NCI-H2196 treated with DMSO at 0.1 percent for 48 hours (cell line): ENCODE measurements around the gene CALD1.
"Not testable (repeated sequence)": the region's sequence is repeated elsewhere in the genome, so short reads cannot be mapped to it uniquely, and the experiment has no call there.

Experiments used
- DNase-seq: peaks from one replicate; lab custom pipeline; 2025; ENCODE audit not compliant: unreplicated experiment; lab: John Stamatoyannopoulos, UW

CALD1 gene

DNA sequence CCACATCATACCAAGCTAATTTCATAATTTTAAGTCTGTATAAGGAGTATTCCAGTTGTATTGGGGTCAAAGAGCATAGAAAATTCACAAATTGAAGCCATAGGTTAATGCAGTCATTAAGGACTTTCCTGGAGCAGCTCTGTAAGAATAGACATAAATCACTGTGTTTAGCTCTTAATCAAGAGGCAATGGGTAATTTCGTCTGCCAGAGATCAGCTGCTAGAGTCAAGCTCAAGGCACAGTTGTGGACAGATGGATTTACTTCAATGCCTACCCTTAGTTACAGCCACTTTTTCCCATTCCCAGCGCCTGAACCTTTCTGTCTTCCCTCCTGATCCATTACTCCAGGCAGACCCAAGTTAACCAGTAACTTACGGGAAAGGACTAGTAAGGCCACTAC is 166.3 kb downstream of the CALD1 start:
- no peak for DNase-seq

DNA sequence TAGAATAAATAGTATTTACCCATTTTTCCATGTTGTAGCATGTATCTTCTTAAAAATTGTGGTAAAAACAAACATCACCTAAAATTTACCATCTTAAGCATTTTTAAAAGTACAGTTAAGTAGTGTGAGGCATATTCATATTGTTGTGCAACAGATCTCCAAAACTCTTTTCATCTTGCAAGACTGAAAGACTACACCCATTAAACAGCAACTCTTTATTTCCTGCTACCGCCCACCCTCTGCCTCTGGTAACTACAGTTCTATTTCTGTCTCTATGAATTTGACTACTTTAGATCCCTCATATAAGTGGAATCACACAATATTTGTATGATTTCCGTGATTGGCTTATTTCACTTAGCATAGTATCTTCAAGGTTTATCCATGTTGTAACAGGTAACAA is 166.8 kb downstream of the CALD1 start:
- no peak for DNase-seq

DNA sequence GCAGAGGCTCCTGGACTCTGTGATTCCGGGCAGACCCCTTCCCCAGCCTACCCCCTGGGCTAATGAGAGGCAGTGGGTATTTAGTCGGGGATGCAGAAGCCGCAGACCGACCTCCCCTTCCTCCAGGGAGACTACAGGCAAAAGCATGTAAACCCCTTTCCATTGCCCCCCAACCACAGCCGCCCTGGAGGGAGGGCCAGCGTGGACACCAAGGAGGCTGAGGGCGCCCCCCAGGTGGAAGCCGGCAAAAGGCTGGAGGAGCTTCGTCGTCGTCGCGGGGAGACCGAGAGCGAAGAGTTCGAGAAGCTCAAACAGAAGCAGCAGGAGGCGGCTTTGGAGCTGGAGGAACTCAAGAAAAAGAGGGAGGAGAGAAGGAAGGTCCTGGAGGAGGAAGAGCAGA is 167.9 kb downstream of the CALD1 start:
- DNase-seq, result no peak

DNA sequence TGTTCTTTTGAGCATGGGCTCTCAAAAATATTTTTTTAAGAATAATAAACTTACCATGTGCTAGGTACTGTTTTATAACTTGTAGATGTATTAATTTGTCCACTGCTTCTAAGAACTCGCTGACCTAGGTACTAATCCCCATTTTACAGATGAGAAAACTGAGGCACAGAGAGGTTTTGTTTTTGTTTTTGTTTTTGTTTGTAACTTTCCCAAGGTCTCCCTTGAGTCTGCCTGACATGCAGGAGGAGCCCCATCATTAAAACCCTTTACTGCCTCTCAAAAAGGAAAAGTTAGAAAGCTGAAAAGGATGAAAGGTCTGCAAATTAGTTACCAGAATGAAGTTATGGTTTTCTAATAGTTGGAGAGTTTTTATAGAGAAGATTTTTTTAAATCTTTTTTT is 168.4 kb downstream of the CALD1 start:
- DNase-seq, result no peak

DNA sequence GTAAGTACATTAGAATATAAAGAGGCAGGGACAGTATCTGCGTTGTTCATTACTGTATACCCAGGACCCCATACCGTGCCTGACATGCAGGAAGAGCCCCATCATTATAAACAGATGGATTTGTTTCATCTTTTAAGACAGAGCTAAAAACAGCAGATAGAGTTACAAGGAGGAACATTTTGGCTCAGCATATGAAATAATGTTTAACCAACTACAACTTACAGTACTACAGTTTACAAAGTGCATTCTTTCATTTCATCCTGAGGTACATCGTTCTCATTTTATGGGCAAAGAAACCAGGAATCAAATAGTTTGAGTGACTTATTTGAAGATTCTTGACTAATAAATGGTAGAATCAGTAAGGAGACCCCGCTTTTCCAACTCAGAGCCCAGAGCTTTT is 168.8 kb downstream of the CALD1 start:
- DNase-seq, result no peak

DNA sequence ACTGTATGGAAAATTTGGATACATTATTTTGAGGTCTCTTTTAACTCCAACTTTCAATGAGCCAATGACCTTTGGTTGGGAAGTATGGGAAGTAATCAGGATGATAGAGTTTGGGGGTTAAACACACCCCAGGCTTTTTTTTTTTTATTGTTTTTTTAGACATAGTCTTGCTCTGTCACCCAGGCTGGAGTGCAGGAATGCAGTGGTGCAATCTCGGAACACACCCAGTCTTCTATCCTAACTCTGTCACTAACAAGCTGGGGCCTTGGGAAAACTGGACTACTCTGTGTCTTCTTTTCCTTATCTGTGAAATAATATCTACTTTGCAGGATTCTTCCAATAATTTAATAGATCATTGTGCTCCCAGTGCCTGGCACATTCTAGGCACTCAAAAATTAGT is 169.3 kb downstream of the CALD1 start:
- DNase-seq, result no peak

DNA sequence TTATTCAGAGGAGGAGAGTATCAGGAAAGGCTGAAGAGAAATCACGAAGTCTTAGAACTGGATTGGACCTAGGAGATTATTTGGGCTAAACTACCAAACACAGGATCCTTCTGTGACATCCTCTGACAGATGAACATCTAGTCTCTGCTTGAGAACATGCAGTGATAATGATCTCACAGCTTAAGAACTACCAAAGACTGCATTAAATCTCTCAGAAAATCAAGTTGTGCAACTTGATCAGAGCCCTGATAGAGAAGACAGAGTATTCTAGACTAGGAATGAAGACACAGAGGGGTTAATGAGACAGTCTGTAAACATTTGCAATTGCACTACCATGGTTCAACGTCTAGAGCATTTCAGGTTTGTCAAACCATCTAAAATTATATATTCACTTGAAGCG is 169.7 kb downstream of the CALD1 start:
- no peak for DNase-seq

DNA sequence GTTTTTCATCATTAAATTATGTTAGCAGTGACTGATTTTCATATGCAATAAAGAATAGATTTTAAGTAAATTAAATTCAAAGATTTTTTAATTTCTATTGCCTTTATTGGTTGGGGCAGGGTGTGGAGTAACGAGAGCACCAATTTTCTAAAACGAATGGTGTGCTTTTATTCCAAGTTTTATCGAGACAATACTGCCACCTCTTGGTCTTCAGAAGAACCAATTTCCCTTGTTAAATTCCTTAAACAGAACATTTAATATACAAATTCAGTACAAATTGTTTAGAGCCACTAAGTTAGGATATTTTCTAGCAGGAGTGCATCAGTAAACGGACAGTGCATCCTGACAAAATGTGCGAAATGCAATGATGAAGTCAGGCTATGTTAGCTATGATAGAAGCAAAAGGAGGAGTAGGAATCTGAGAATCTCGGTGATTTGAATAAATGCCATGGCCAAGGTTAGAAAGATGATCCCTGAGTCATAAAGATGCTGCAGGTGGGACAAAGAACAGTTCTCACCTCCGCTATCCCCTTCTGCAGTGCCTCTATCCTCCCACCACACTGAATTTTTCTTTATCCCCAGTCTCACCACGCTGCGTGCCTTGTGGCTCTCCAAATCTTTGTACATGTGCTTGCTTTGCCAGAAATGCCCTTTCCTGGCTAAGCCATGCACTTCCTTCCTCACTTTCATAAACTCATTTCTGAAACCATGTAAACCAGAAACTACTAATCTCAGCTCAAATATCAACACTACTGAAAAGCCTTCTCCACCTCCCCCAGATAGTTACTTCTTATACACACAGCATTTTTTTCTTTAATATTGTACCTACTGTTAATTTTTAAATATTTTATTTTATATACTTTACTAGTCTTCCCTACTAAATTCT is 175.0 kb downstream of the CALD1 start:
- DNase-seq, result peak; percentile 20

DNA sequence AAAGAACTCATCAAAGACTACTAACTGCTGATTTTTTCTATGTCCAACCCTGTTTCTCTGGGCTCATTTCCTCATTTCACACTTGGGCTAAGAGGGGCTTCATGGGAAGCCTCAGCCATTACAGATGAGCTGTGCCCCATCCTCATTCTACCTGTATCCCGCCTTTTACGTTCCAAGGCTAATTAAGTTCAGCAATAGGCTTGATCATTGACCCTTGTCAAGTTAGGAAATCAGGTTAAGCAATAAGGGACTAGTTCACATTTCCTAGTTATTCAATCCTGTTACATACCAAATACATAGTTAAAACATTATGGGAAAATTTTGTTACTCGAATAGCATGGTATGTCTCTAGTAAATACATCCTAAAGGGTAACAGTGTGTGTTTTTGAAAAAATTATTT is 177.6 kb downstream of the CALD1 start:
- no peak for DNase-seq

DNA sequence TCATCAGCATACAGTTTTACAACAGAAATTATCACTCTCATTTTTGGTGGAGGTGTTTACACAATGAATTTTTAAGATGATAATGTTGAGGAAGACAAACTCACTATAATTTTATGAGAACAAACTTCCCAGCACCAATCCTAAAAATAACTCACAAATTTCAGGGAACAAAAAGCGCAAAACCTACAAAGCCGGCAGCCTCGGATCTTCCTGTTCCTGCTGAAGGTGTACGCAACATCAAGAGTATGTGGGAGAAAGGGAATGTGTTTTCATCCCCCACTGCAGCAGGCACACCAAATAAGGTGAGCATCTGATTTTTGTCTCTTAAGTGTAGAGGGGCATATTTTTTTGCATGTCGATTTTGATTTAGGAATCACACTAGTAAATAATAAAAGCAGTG is 180.4 kb downstream of the CALD1 start:
- DNase-seq, result no peak

DNA sequence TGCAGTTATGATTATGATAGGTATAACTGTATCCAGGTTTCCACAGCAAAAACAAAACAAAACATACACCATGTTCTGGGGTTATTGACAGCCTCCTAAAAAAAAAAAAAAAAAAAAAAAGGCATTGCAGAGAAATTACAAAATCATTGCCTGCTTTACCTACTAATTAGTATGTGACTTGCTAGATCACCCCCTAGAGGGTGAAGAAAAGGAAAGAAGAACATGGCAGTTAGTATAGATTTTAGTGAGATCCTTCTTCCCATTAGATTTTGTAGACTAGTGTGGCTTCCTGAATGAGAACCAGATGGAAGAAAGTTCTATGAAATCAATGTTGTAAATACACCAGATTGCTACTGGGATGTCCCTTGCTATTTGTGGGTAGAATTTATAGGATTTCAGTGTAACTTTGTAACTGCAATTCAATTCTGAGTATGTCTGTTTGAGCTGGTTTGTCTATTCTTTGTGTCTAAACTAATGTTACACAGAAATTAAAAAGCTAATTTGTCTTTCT is 182.9 kb downstream of the CALD1 start:
- DNase-seq, result no peak

DNA sequence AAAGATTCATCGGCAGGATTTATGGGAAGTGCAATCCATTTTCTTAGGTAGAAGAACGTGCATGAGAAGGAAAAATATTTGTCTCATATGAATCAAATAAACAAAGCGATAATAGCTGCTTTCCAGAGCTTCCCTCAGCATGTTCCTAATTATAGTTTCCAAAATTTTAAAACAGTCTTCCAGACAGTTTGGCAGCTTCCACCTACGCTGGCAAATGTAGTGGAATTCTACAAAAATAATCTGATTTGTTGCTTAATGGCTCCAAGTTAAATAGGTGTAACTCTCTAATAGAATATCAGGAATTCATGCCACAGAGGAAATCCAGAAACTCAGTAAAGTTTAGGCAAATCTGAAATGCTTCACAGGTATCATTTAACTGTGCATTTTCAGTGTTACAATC is 183.6 kb downstream of the CALD1 start:
- no peak for DNase-seq

DNA sequence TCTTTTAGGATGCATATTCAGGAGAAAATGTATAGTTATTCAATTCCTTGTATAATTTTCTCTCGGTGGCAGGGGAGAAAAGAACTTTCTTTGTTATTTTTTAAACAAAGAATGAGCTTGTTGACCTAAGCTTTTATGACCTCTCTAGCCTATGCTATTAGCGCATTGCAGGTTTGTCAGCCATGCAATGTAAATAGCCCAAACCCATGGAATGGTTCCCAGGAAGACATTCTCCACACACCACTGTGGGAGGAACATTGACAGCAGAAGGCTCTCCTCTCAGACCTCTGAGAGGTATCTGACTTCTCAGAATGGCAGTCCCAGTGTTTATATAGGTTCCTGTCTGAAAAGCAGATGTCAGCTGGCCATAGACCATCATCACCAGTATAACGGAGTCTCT is 187.3 kb downstream of the CALD1 start:
- no peak for DNase-seq

DNA sequence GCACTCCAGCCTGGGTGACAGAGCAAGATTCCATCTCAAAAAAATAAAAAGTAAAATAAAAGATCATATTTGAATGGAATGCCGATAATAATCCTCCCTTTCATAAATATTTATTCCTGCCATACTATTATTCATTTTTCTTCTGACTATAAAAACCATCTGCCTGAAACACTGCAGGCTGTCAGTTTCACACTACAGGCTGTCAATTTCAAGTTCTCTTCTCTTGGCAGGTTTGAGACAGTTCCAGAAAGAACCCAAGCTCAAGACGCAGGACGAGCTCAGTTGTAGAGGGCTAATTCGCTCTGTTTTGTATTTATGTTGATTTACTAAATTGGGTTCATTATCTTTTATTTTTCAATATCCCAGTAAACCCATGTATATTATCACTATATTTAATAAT is 188.7 kb downstream of the CALD1 start:
- DNase-seq, result no peak

DNA sequence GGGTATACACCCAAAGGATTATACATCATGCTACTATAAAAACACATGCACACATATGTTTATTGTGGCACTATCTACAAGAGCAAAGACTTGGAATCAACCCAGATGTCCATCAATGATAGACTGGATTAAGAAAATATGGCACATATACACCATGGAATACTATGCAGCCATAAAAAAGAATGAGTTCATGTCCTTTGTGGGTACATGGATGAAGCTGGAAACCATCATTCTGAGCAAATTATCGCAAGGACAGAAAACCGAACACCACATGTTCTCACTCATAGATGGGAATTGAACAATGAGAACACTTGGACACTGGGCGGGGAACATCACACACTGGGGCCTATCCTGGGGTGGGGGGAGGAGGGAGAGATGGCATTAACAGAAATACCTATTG is 202.2 kb downstream of the CALD1 start:
- DNase-seq, result not testable (repeated sequence)

DNA sequence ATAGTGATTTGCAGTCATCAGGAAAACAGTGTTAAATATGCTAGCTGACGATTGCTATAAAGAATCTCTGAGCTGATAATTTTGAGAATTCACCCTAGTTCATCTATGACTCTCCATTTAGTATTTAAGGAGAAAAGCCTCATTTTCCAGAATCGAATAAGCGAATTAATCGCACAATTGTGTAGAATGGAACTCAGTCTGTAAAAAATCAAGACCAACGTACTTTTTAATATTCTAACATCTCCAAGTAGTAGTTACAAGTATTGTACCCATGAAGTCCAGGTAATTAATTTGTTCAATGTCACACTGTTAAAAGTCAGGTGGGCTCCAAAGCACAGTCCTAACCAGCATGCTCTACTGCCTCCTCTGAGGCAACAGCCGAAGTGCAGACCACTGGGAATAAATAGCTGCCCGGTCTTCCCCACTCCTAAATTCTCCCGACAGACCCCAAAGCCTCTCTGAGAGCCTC is 206.5 kb downstream of the CALD1 start:
- no peak for DNase-seq

DNA sequence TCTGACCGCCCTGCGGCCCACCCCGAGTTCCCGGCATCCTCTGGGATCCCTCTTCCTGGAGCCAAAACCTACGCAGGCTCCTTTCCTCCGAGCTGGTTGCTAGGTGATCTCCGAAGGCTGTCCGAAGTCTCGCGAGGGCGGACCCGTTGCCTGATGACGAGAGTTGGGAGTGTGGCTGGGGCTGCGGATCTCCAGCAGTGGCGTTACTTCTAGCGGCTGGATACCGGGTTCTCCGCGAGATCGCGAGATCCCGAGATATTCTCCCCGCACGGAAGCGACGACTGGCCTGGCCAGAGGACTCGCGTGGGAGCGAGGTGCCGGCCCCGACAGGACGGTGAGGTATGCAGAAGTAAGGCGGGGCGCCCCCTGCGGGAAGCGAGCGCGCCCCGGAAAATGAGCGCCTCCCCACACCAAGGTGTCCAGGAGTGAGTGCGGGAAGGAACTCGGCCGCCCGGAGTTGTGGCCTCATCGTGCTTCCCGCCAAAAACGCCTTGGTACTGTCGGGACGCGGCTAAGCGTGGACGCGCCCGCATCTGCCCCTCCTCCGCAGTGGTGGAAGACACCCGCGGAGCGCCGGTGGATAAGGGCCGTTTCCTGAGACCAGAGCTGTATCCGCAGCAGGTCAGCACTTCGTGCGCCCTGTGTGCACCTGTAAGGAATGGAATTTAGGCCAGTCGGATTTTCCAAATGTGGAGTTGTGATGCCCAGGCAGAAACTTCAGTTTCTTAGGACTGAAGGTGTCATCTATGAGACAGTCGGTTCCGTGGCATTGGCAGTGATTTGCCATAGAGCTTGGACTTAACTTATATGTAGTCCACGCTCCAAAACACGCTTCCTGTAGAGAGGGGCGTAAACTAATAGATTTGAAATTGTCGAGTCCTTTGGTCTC is 207.2 kb downstream of the CALD1 start, which contains the start of gene AGBL3:
Gene AGBL3 (plus strand): TSS at position 146 of the 889 bp plus-strand sequence. CDS start 1,426 bp downstream, outside the sequence.
- DNase-seq, result peak; percentile 97

DNA sequence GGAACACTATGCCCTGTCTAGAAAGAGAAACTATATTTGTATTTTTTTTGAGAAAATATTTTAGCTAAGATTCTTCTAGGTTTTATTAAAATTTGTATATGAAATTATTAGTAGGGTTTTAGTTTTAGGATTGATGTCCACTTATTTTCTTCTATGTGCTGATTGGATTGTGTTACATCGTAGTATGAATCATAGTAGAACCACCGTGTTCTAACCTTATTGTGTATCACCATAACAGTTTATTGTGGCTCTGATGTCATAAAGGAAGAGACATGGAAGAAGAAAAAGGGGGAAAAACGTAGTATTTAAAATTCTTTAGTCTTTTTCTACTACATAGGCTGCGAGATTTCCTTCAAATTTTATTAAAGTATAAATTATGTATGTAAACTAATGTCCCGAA is 208.7 kb downstream of the CALD1 start:
- DNase-seq, result no peak

DNA sequence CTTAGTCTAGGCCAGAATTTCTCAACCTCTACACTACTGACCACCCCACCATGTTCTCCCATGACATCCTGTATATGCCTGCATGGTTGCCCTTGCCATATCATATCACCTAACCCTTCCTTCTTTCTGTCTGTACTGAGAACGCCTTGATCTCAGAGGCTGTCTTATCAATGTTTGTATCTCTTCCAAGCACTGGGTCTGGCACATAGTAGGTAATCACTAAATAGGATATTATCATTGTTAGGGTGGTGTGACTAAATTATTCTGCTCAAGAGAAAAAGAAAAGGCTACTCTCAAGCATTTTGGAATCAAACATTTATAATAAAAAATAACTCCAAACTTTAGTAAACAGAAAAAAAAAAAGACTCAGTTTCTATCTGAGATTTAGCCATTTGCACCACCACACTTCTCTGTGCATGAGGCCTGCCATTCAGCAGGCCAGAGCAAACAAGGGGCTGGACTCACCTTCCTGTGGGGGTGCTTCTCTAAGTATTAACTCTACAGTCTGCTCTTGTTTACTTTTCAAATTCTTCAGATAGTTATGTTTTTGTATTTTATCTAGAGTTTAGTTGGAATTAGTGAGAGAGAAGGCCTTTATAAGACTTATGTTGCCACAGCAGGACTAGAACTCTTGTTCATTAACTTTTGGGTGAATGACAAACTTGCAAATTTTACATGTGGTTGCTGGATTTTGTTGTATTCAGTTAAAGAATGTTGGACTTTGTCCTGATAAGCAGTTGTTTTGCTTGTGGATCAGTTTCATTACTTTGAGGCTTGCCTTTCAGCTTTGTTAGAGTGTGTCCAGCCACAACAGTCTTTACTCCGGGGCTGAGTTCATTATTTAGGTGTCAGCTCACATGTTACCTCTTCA is 212.3 kb downstream of the CALD1 start:
- DNase-seq, result no peak

DNA sequence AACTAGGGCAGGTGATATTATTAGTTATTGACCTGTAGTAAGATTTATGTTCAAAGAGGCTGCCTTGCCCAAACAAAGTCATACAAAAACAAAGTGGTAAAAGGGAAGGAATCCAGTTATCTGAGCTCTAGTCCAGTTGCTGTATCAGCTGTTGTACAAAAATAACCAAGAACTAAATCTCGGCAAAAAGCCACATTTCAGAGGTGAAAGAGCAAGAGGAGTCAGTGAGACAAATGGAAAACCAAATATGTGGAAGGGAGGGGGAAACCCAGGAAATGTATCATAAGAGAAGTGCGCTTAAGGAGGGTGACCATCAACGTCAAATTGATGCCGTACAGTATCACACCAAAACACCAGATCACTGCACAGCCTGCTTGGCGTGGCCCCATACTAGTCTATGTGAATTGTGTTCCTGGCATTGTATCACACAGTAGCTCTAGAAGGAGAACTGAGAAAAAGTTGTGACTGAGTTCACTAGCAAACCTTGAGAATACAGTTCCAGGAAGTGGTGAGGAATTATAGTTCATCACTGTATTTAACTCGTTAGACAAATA is 213.3 kb downstream of the CALD1 start:
- DNase-seq, result no peak
